ENCODE measurements around the gene E2F2.
"Not testable (repeated sequence)": the region's sequence is repeated elsewhere in the genome, so short reads cannot be mapped to it uniquely, and the experiment has no call there.

The E2F2 gene

GRCh38 chr1:23522244-23522982 is 8.6 kb downstream of the E2F2 start:
- DNase-seq = no peak

GRCh38 chr1:23521588-23521987 is 9.4 kb downstream of the E2F2 start:
- no peak for DNase-seq

- no peak for DNase-seq
Observed at GRCh38 chr1:23517581-23517980, 13.5 kb downstream of the E2F2 start.

- no peak for DNase-seq
Observed at GRCh38 chr1:23515905-23516304, 15.1 kb downstream of the E2F2 start.

GRCh38 chr1:23514111-23514679 is 16.8 kb downstream of the E2F2 start:
- DNase-seq = no peak

GRCh38 chr1:23509896-23510295 is 21.1 kb downstream of the E2F2 start:
- no peak for DNase-seq

GRCh38 chr1:23506376-23507107 is 24.5 kb downstream of the E2F2 start:
- DNase-seq = no peak

GRCh38 chr1:23505851-23506250 is 25.2 kb downstream of the E2F2 start:
- no peak for DNase-seq

GRCh38 chr1:23504156-23504555 is 26.9 kb downstream of the E2F2 start:
- DNase-seq = not testable (repeated sequence)

GRCh38 chr1:23502951-23503350 is 28.1 kb downstream of the E2F2 start:
- DNase-seq = no peak

GRCh38 chr1:23500466-23500865 is 30.6 kb downstream of the E2F2 start:
- DNase-seq = no peak

GRCh38 chr1:23497777-23498439 is 33.1 kb downstream of the E2F2 start:
- no peak for DNase-seq

- DNase-seq = no peak
Observed at GRCh38 chr1:23496490-23497181, 34.4 kb downstream of the E2F2 start.

GRCh38 chr1:23494836-23495235 is 36.2 kb downstream of the E2F2 start:
- DNase-seq = not testable (repeated sequence)

- DNase-seq = not testable (repeated sequence)
Observed at GRCh38 chr1:23492776-23493175, 38.3 kb downstream of the E2F2 start.

- DNase-seq = no peak
Observed at GRCh38 chr1:23492132-23492720, 38.8 kb downstream of the E2F2 start.

GRCh38 chr1:23489842-23490241 is 41.2 kb downstream of the E2F2 start:
- DNase-seq = no peak

GRCh38 chr1:23485002-23485332 is 46.1 kb downstream of the E2F2 start:
- DNase-seq = no peak

- peak; percentile 98 for DNase-seq
Observed at GRCh38 chr1:23484253-23485001, 46.6 kb downstream of the E2F2 start.

GRCh38 chr1:23483321-23484252 is 47.4 kb downstream of the E2F2 start, which contains the start of gene ASAP3:
Gene ASAP3, minus strand, starts transcription at chr1:23484179. Its CDS starts 46 bp downstream, at chr1:23484133.
- DNase-seq = peak; percentile 88

- DNase-seq = no peak
Observed at GRCh38 chr1:23481904-23482303, 49.1 kb downstream of the E2F2 start.
